Measurements from ENCODE around the gene ITGBL1.

ITGBL1 gene

GRCh38 chr13:101614491-101614890 lies 162.0 kb downstream of the ITGBL1 start:
- Histone ChIP-seq H3K4me3 (no peak overlapping the region), H3K27ac (no peak overlapping the region)

- Histone ChIP-seq H3K4me3 (no peak overlapping the region), H3K27ac (no peak overlapping the region)
Observed at GRCh38 chr13:101618440-101619187, 166.1 kb downstream of the ITGBL1 start.

- no peak overlapping the region for H3K27ac ChIP-seq
- H3K4me3 ChIP-seq = no peak overlapping the region
Observed at GRCh38 chr13:101621099-101621498, 168.6 kb downstream of the ITGBL1 start.

- Histone ChIP-seq H3K4me3 (no peak overlapping the region), H3K27ac (peak overlapping the region in 7 of 21 experiments; percentile 7 to 67 (median 21))
Observed at GRCh38 chr13:101623470-101624209, 171.2 kb downstream of the ITGBL1 start.

- H3K4me3 ChIP-seq = no peak overlapping the region
- H3K27ac ChIP-seq = peak overlapping the region in 7 of 21 experiments; percentile 7 to 67 (median 21)
Observed at GRCh38 chr13:101624210-101624922, 171.9 kb downstream of the ITGBL1 start.

- Histone ChIP-seq H3K27ac (no peak overlapping the region), H3K4me3 (no peak overlapping the region)
Observed at GRCh38 chr13:101624981-101625380, 172.5 kb downstream of the ITGBL1 start.

GRCh38 chr13:101626925-101627555 lies 174.6 kb downstream of the ITGBL1 start:
- Histone ChIP-seq H3K27ac (peak overlapping the region in 12 of 21 experiments; percentile 1 to 76 (median 49)), H3K4me3 (peak overlapping the region in 3 of 7 experiments; percentile 7 to 19 (median 13))

GRCh38 chr13:101627556-101627943 lies 175.1 kb downstream of the ITGBL1 start:
- Histone ChIP-seq H3K4me3 (peak overlapping the region in 3 of 7 experiments; percentile 7 to 19 (median 13)), H3K27ac (peak overlapping the region in 12 of 21 experiments; percentile 1 to 76 (median 49))

- Histone ChIP-seq H3K4me3 (no peak overlapping the region), H3K27ac (no peak overlapping the region)
Observed at GRCh38 chr13:101628900-101629299, 176.4 kb downstream of the ITGBL1 start.

GRCh38 chr13:101631395-101631794 lies 178.9 kb downstream of the ITGBL1 start:
- Histone ChIP-seq H3K27ac (no peak overlapping the region), H3K4me3 (no peak overlapping the region)

- Histone ChIP-seq H3K27ac (no peak overlapping the region), H3K4me3 (no peak overlapping the region)
Observed at GRCh38 chr13:101634142-101634541, 181.7 kb downstream of the ITGBL1 start.

- Histone ChIP-seq H3K27ac (no peak overlapping the region), H3K4me3 (no peak overlapping the region)
Observed at GRCh38 chr13:101639711-101640110, 187.2 kb downstream of the ITGBL1 start.

- no peak overlapping the region for H3K27ac ChIP-seq
- H3K4me3 ChIP-seq = no peak overlapping the region
Observed at GRCh38 chr13:101640788-101641400, 188.4 kb downstream of the ITGBL1 start.

GRCh38 chr13:101645871-101646270 lies 193.4 kb downstream of the ITGBL1 start:
- Histone ChIP-seq H3K4me3 (no peak overlapping the region), H3K27ac (no peak overlapping the region)

GRCh38 chr13:101647760-101648159 lies 195.3 kb downstream of the ITGBL1 start:
- Histone ChIP-seq H3K27ac (no peak overlapping the region), H3K4me3 (no peak overlapping the region)

GRCh38 chr13:101648766-101649487 lies 196.5 kb downstream of the ITGBL1 start:
- peak overlapping the region in 1 of 21 experiments; percentile 41 for H3K27ac ChIP-seq
- H3K4me3 ChIP-seq = no peak overlapping the region

GRCh38 chr13:101649488-101650126 lies 197.1 kb downstream of the ITGBL1 start:
- Histone ChIP-seq H3K4me3 (no peak overlapping the region), H3K27ac (peak overlapping the region in 1 of 21 experiments; percentile 41)

- no peak overlapping the region for H3K27ac ChIP-seq
Observed at GRCh38 chr13:101654883-101655282, 202.4 kb downstream of the ITGBL1 start.

More at GRCh38 chr13:101654883-101655282, 202.4 kb downstream of the ITGBL1 start:
- no peak overlapping the region for H3K4me3 ChIP-seq
